Dedifferentiated amniotic fluid mesenchymal stem cell (primary cell): ENCODE results near the gene HSFX2.
"Not testable (repeated sequence)": the region's sequence is repeated elsewhere in the genome, so short reads cannot be mapped to it uniquely, and the experiment has no call there.

Experiments
- DNase-seq: peaks from one replicate; pipeline ENCODE4 v3.0.0-alpha.2; 2016; ENCODE audit errors: extremely low spot score

The HSFX2 gene

DNA sequence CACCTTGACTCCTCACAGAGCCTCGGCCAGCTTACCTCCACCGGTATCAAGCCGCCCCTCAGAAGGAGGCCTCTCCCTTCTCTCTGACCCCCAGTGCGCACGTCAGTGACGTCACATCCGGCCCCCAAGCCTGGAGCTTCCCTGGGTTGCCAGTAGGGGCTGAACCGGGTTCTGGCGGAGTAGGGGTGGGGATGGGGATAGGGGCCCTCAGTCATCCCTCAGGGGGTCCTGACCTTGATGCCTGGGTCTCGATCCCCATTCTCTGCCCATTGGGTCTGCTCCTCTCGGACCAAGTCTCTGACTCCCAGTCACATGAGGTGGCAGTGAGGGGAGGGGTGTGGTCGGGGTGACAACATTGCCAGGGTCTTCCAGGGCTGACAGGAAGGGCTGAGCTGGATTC, 7.8 kb downstream of the HSFX2 start, which contains the start of gene MAGEA9B:
MAGEA9B (minus strand) TSS at position 101 of the 400 bp plus-strand sequence. CDS start 4,280 bp downstream, outside the sequence.
- not testable (repeated sequence) for DNase-seq

DNA sequence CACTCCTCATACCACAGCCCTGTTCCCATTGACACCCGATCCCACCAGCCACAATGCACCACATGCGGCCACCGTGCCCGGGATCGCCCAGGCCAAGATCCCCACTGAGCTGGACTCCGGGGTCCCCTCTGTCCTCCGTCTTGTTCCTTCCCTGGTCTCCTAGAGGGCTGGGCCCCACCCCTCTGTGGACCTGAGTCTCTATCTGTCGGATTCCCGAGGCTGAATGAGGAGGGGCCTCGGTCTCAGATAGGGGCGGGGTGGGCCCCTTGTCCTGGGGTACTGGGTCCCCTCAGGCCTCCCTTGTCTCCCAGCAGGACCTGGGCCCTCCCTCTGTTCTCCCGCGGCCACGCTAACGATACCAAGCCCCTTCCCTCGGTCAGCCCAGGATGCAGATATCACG, 9.5 kb downstream of the HSFX2 start:
- not testable (repeated sequence) for DNase-seq

- not testable (repeated sequence) for DNase-seq
These were observed 21.7 kb downstream of the HSFX2 start for GRCh38 chrX:149573456-149573855.

- DNase-seq = no peak
These were observed 22.4 kb downstream of the HSFX2 start for GRCh38 chrX:149572743-149573142.

GRCh38 chrX:149571770-149572169, 23.3 kb downstream of the HSFX2 start:
- DNase-seq = no peak

GRCh38 chrX:149570668-149571067, 24.4 kb downstream of the HSFX2 start:
- peak; percentile 72 for DNase-seq

GRCh38 chrX:149569770-149570169, 25.3 kb downstream of the HSFX2 start:
- no peak for DNase-seq

- DNase-seq = no peak
These were observed 26.3 kb downstream of the HSFX2 start for GRCh38 chrX:149568701-149569296.

DNA sequence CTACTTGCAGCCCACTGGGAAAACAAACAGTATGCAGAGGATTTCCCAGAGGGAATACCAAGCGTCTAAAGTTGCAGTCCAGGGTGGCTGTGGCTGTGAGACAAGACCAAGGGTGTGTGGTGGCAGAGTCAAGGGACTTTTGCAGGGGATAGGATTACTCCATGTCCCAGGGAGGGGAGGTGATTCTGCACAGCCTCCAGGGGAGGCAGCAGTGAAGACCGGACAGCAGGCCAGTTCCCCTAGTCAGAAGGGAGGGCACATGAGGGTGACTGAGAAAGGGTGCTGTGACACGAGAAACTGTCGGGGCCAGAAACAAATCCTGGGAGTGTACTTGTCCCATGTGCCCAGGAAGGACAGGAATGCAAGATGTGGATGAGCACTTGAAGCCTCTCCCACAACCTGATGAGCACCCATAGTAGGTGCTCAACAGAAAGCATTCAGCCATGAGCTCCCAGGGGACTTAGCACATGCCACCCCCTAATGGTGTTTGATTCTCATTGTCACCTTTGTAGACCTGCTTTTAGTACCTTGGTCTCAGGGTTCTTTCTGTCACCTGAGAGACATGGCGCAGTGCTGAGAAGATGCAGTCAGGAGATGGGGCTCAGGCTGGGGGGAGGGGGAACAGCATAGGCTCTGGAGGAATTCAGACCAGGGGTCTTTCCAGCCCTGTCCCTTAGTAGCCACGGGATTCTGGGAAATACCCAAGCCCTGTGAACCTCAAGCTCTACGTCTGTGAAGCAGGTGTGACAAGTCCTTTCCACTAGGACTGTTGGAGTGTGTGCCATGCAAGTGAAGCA, 27.3 kb downstream of the HSFX2 start:
- DNase-seq = no peak

DNA sequence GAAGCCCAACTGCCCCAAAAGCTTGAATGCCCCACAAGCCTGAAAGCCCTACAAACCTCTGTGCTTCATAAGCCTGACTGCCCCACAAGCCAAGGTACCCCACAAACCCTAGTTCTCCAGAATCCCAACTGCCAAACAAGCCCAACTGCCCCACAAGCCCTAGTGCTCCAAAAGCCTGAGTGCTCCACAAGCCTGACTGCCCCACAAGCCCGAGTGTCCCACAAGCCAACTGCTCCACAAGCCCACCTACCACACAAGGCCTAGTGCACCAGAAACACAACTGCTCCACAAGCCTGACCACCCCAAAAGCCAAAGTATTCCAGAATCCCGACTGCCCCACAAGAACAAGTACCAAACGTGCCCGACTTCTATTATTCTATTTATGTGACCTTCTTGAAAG, 31.8 kb downstream of the HSFX2 start:
- no peak for DNase-seq

DNA sequence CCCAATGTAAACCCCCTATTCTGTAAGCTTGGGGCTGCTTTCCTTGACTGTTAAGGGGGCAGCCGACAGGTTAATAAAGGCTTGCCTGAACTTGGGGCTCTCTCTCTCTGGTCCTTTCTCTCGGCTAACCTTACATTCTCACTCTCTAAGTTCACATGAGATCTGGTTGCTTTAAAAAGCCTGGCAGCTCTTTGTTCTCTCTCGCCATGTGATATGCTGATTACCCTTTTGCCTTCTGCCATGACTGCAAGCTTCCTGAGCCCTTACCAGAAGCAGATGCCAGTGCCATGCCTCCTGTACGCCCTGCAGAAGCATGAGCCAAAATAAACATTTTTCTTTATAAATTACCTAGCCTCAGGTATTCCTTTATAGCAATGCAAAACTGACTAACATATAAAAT, 39.9 kb downstream of the HSFX2 start:
- DNase-seq = not testable (repeated sequence)

DNA sequence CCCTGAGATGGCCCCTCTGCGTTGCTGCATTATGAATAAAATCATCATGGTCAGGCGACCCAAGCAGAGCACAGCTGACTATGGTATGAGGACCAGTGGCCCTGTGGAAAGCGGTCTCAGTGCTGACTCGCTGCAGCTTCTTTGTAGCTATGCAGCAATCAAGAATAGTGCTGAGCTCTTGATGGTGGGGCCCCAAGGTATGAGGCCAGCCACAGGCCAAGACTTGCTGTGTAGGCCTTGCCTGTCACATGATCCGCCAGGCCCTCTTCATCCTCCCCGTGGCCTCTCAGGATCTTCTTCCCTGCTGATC, 43.2 kb downstream of the HSFX2 start:
- DNase-seq = not testable (repeated sequence)

- DNase-seq = not testable (repeated sequence)
These were observed 43.7 kb downstream of the HSFX2 start for GRCh38 chrX:149551245-149551938.

DNA sequence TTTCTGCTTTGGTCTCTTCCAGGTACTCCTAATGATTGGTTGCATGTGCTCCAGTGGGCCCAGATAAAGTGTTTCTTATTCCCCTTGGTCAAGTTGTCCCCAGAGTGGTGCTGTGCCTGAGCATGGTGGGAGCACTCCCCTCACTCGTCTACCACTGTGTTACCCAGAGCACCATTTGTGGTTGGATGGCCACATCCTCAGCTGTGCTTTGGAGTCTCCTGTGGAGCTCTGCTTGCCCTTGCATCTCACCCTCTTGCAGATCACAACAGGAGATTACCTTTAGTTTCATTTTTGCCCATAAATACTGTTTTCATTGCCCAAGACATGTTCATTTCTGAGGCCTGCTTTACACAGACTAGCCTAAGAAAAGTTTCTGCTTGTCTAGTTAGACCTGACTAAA, 44.7 kb downstream of the HSFX2 start:
- not testable (repeated sequence) for DNase-seq

- DNase-seq = not testable (repeated sequence)
These were observed 45.4 kb downstream of the HSFX2 start, which contains the start of gene HSFX3 for GRCh38 chrX:149549701-149550100. Gene HSFX3, minus strand, starts transcription at chrX:149549924. Its CDS starts 72 bp downstream, at chrX:149549852.

DNA sequence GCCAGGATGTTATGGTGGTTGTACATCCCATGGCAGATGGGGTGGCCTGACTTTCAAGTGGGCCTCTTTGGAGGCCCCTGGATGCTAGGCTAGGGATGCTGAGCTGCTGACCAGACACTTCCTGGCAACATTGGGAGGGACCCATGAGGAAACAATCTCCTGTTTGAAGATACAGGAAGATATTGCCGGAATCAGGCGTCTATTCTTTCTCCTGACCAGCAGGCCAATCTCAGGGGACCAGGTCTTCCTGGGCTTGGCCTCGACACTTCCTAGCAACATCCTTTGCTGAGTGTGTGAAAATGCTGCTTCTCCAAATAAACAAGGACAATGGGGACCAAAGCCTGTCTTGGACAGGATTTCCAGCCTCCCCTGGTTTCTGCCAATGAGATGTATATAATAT, 47.3 kb downstream of the HSFX2 start:
- DNase-seq = not testable (repeated sequence)

DNA sequence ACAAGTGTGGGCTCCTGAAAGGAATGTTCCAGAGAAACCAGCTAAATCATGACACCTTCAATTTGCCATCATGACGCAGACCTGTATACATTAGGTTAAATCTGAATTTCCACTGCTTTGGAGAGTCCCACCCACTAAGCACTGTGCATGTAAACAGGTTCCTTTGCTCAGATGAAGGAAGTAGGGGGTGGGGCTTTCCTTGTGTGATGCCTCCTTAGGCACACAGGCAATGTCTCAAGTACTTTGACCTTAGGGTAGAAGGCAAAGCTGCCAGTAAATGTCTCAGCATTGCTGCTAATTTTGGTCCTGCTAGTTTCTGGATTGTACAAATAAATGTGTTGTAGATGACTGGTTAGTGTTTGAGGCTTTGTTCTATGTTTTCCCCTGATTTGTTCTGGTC, 48.2 kb downstream of the HSFX2 start:
- DNase-seq = not testable (repeated sequence)

DNA sequence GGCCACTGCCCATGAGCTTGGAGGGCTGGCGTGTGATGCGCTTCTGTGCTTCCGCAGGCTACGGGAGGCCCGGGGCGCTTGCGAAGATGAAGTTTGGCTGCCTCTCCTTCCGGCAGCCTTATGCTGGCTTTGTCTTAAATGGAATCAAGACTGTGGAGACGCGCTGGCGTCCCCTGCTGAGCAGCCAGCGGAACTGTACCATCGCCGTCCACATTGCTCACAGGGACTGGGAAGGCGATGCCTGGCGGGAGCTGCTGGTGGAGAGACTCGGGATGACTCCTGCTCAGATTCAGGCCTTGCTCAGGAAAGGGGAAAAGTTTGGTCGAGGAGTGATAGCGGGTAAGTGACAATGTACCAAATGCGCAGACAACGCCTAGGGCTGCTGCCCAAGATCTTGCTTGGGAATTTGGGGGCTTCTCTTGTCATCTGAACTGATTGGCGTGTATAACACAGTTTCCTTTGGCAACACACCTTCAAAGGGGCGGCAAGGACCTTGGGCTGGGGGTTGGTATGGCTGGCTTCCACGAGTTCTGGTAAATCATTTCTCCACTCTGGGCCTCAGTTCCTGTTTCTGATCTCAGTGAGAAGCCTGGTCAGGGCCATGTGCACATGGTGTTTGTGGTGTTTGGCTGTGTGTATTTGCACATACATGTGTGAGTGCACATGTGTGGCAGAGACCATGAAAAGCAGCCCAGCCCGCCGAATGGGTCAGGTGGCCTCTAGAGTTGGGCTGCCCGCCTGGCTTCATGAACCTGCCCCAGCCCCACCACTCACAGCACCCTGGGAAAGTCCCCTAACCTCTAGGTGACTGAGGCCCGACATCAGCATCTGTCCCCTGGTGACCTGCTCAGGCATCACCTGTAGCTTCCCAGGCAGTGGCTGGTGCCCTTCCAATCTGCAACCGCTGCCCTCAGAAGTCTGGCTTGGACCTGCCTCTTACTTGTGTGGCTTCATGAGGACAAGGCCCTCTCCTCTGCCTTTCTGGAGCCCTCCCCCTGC, 49.3 kb downstream of the HSFX2 start:
- DNase-seq = not testable (repeated sequence)
